ENCODE data around the gene HOXB2. TPM values are rescaled to one million over a fixed set of nuclear protein-coding genes. Genes with fewer than 3 reads are reported as not detected.
A peak's percentile ranks its signal among the peaks of the same experiment; 100 is the strongest.

HOXB2 gene
- total and polyA plus RNA-seq, 9 of the 15 experiments (the other 6 are each of a cell fraction or from before 2014, with no cell fraction given), result 2.1 to 97.7 (median 21.2) TPM

GRCh38 chr17:48546924-48547807, 2.3 kb upstream of the HOXB2 start (continued):
- TF ChIP-seq KLF10 (CRISPR knock-in tag; IDR thresholded peaks at IDR 0.05), result no peak
- TF ChIP-seq ETV1 (tag; conservative IDR thresholded peaks at IDR 0.05; ENCODE audit: low read depth), result peak; percentile 89
- TF ChIP-seq POLR3G (IDR thresholded peaks at IDR 0.05; ENCODE audit: extremely low read depth, insufficient read length, insufficient replicate concordance), result no peak
- TF ChIP-seq TBL1XR1 (IDR thresholded peaks at IDR 0.05; ENCODE audit: low read length in 2 of 2), result peak in 1 of 2 experiments; percentile 72; a peak in 2 of 4 replicates
- TF ChIP-seq LEF1 (IDR thresholded peaks at IDR 0.05), result peak; percentile 76
- TF ChIP-seq SIX5 (IDR thresholded peaks at IDR 0.05; ENCODE audit: borderline replicate concordance in 1 of 2, insufficient read depth in 1 of 2, low read depth in 1 of 2, low read length in 2 of 2), result no peak
- peak; percentile 87 for TF ChIP-seq VEZF1 (CRISPR knock-in tag; IDR thresholded peaks at IDR 0.05)
- TF ChIP-seq, protein P1, sequence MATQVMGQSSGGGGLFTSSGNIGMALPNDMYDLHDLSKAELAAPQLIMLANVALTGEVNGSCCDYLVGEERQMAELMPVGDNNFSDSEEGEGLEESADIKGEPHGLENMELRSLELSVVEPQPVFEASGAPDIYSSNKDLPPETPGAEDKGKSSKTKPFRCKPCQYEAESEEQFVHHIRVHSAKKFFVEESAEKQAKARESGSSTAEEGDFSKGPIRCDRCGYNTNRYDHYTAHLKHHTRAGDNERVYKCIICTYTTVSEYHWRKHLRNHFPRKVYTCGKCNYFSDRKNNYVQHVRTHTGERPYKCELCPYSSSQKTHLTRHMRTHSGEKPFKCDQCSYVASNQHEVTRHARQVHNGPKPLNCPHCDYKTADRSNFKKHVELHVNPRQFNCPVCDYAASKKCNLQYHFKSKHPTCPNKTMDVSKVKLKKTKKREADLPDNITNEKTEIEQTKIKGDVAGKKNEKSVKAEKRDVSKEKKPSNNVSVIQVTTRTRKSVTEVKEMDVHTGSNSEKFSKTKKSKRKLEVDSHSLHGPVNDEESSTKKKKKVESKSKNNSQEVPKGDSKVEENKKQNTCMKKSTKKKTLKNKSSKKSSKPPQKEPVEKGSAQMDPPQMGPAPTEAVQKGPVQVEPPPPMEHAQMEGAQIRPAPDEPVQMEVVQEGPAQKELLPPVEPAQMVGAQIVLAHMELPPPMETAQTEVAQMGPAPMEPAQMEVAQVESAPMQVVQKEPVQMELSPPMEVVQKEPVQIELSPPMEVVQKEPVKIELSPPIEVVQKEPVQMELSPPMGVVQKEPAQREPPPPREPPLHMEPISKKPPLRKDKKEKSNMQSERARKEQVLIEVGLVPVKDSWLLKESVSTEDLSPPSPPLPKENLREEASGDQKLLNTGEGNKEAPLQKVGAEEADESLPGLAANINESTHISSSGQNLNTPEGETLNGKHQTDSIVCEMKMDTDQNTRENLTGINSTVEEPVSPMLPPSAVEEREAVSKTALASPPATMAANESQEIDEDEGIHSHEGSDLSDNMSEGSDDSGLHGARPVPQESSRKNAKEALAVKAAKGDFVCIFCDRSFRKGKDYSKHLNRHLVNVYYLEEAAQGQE (IDR thresholded peaks at IDR 0.05; ENCODE audit: borderline replicate concordance), result no peak; the same call in 1 of the 2 replicates
- TF ChIP-seq, protein P1 (CRISPR knock-in tag; IDR thresholded peaks at IDR 0.05; ENCODE audit: low read depth), result no peak
- TF ChIP-seq ZBED1 (IDR thresholded peaks at IDR 0.05), result 0 out of 2 replicates have a peak, but pooled peaks have one; percentile 34
- peak; percentile 49 for TF ChIP-seq HDAC2 (IDR thresholded peaks at IDR 0.05)
- TF ChIP-seq POLR2B (IDR thresholded peaks at IDR 0.05; ENCODE audit: low read depth, partially characterized antibody), result peak; percentile 70
- TF ChIP-seq E2F1 (CRISPR knock-in tag; IDR thresholded peaks at IDR 0.05), result no peak
- peak; percentile 80; the same call in 1 of the 2 replicates for TF ChIP-seq GATAD2B (IDR thresholded peaks at IDR 0.05; ENCODE audit: borderline replicate concordance)
- TF ChIP-seq PHTF2 (CRISPR knock-in tag; IDR thresholded peaks at IDR 0.05), result no peak
